OCI-LY3 (cell line): ENCODE data around the gene MAPK8IP1.

Source experiments
- H2AFZ ChIP-seq: fragments of 200-600, 300-600 bp; shearing (Covaris generic); 2 replicates; pipeline ENCODE4 v1.6.0; 2014; ENCODE audit warnings: antibody characterized with exemption, low read depth, low read length
- H3K27ac ChIP-seq: fragments of 200-600, 300-600 bp; sonication (generic); 2 replicates; pipeline ENCODE4 v1.5.1; 2014; ENCODE audit warnings: mild to moderate bottlenecking, low read length, moderate library complexity, mixed read lengths
- H3K27me3 ChIP-seq: fragments of 200-600, 300-600 bp; sonication (generic); 2 replicates; pipeline ENCODE4 v1.6.1; 2014; ENCODE audit warnings: low read depth, low read length, mixed read lengths
- H3K36me3 ChIP-seq: fragments of 200-600, 300-600 bp; sonication (generic); replicated peaks from 2 replicates; pipeline ENCODE3; 2014; ENCODE audit warnings: low read depth, low read length, mixed read lengths
- H3K4me1 ChIP-seq: fragments of 300-600, 200-600 bp; sonication (generic); 2 replicates; pipeline ENCODE4 v1.6.1; 2014; ENCODE audit warnings: low read length, mixed read lengths
- H3K4me2 ChIP-seq: fragments of 200-600, 300-600 bp; sonication (generic); 2 replicates; pipeline ENCODE4 v1.6.1; 2014; ENCODE audit warnings: low read length, mixed read lengths
- H3K4me3 ChIP-seq: fragments of 300-600, 200-600 bp; sonication (generic); 2 replicates; pipeline ENCODE4 v1.5.1; 2014; ENCODE audit warnings: antibody characterized with exemption, mild to moderate bottlenecking, low read length, moderate library complexity
- H3K79me2 ChIP-seq: fragments of 300-600, 200-600 bp; shearing (Covaris generic); 2 replicates; pipeline ENCODE4 v1.6.1; 2014; ENCODE audit warnings: mild to moderate bottlenecking, low read length, mixed read lengths
- H3K9ac ChIP-seq: fragments of 300-600, 200-600 bp; shearing (Covaris generic); 2 replicates; pipeline ENCODE4 v1.6.0; 2014; ENCODE audit warnings: mild to moderate bottlenecking, low read length, moderate library complexity
- H3K9me3 ChIP-seq: fragments of 200-600, 300-600 bp; shearing (Covaris generic); 2 replicates; pipeline ENCODE4 v1.6.1; 2014; ENCODE audit warnings: low read length, mixed read lengths; ENCODE audit not compliant: insufficient read depth
- H4K20me1 ChIP-seq: fragments of 200-600, 300-600 bp; sonication (generic); 2 replicates; pipeline ENCODE4 v1.6.1; 2016; ENCODE audit warnings: low read length, mixed read lengths; ENCODE audit not compliant: insufficient read depth
- EZH2phosphoT487 ChIP-seq: fragments of 200-600 bp; shearing (Covaris generic); IDR thresholded peaks from 2 replicates; pipeline ENCODE4 v1.6.1; 2018; ENCODE audit warnings: antibody characterized with exemption, mixed run types, low read depth
- TF ChIP-seq, protein P1 (sequence below): fragments of 200-600, 300-600 bp; sonication (generic); IDR thresholded peaks from 2 replicates; pipeline ENCODE4 v1.5.1; 2014; ENCODE audit warnings: antibody characterized with exemption, low read length, low read depth

Gene MAPK8IP1

DNA sequence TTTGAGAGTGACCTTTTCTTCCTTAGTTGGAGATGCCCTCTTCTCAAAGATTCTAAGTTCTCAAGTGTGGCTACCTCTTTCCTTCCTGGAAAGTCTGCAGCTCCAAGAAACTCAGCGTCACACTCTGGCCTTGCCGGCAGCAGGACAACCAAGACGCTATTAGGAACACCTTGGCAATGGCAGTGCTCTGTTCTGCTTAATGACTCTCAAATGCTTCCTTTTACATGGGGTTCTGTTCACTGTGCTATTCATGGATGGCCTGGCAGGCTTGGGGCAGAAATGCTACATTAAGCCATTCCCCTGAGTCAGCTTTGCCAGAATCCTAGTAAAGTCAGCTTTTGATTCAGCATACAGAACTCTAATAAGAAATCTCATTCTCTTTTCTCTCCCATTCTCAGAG lies 62.9 kb downstream of the MAPK8IP1 start:
- no peaks in the 10 kb centered on the region for H3K9me3 ChIP-seq
- H3K4me1 ChIP-seq: no peaks in the 10 kb centered on the region
- H3K36me3 ChIP-seq: peaks cover 33% of the 10 kb centered on the region
- H2AFZ ChIP-seq: no peak overlapping the region
- no peaks in the 10 kb centered on the region for H3K27me3 ChIP-seq
- H4K20me1 ChIP-seq: no peaks in the 10 kb centered on the region
- no peak overlapping the region for H3K4me2 ChIP-seq
- H3K9ac ChIP-seq: no peak overlapping the region
- no peaks in the 10 kb centered on the region for H3K79me2 ChIP-seq
- H3K4me3 ChIP-seq: no peak overlapping the region
- TF ChIP-seq, protein P1, sequence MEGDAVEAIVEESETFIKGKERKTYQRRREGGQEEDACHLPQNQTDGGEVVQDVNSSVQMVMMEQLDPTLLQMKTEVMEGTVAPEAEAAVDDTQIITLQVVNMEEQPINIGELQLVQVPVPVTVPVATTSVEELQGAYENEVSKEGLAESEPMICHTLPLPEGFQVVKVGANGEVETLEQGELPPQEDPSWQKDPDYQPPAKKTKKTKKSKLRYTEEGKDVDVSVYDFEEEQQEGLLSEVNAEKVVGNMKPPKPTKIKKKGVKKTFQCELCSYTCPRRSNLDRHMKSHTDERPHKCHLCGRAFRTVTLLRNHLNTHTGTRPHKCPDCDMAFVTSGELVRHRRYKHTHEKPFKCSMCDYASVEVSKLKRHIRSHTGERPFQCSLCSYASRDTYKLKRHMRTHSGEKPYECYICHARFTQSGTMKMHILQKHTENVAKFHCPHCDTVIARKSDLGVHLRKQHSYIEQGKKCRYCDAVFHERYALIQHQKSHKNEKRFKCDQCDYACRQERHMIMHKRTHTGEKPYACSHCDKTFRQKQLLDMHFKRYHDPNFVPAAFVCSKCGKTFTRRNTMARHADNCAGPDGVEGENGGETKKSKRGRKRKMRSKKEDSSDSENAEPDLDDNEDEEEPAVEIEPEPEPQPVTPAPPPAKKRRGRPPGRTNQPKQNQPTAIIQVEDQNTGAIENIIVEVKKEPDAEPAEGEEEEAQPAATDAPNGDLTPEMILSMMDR: no peak
- TF ChIP-seq EZH2phosphoT487: no peak
- H3K27ac ChIP-seq: no peak overlapping the region

- H3K4me3 ChIP-seq: no peak overlapping the region
- H3K79me2 ChIP-seq: no peaks in the 10 kb centered on the region
- no peaks in the 10 kb centered on the region for H3K27me3 ChIP-seq
- no peak overlapping the region for H3K9ac ChIP-seq
- H3K4me2 ChIP-seq: no peak overlapping the region
- no peak overlapping the region for H2AFZ ChIP-seq
- no peak for TF ChIP-seq EZH2phosphoT487
- TF ChIP-seq, protein P1: no peak
- H3K36me3 ChIP-seq: peaks cover 38% of the 10 kb centered on the region
- no peaks in the 10 kb centered on the region for H4K20me1 ChIP-seq
- H3K9me3 ChIP-seq: no peaks in the 10 kb centered on the region
- H3K4me1 ChIP-seq: no peaks in the 10 kb centered on the region
- no peak overlapping the region for H3K27ac ChIP-seq
Observed at GRCh38 chr11:45949992-45950407, 64.5 kb downstream of the MAPK8IP1 start.
